ENCODE measurements around the gene DENND1A. TPM values are rescaled to one million over a fixed set of nuclear protein-coding genes. Genes with fewer than 3 reads are reported as not detected.

Gene DENND1A
- total and polyA plus RNA-seq, 9 donors, result 9.3 to 16.0 (median 13.8) TPM

GRCh38 chr9:123540457-123540856 is 389.5 kb downstream of the DENND1A start:
- Histone ChIP-seq H3K27me3 (ENCODE audit: control insufficient read depth, insufficient read depth, low read length) (no peaks in the 10 kb centered on the region), H3K36me3 (ENCODE audit: control insufficient read depth, insufficient read depth, low read length) (no peaks in the 10 kb centered on the region), H3K4me1 (ENCODE audit: control insufficient read depth, insufficient read depth, low read length) (peaks cover 12% of the 10 kb centered on the region), H3K9me3 (replicated peaks; ENCODE audit: control insufficient read depth, low read depth, low read length) (peaks cover 2% of the 10 kb centered on the region), H3K27ac (ENCODE audit: low read length) (no peak overlapping the region), H3K4me3 (ENCODE audit: low read length) (no peak overlapping the region)
- no peak for DNase-seq
- WGBS (ENCODE audit: insufficient coverage), result 44% methylated on average over 1 of the region's 3 CpGs

GRCh38 chr9:123537809-123538208 is 392.1 kb downstream of the DENND1A start:
- no peaks in the 10 kb centered on the region for H3K27me3 ChIP-seq (ENCODE audit: control insufficient read depth, insufficient read depth, low read length)
- 100% methylated on average over 1 of the region's 3 CpGs for WGBS (ENCODE audit: insufficient coverage)
- H3K4me1 ChIP-seq (ENCODE audit: control insufficient read depth, insufficient read depth, low read length), result peaks cover 12% of the 10 kb centered on the region
- H3K4me3 ChIP-seq (ENCODE audit: low read length), result no peak overlapping the region
- peaks cover 2% of the 10 kb centered on the region for H3K9me3 ChIP-seq (replicated peaks; ENCODE audit: control insufficient read depth, low read depth, low read length)
- DNase-seq, result no peak
- no peak overlapping the region for H3K27ac ChIP-seq (ENCODE audit: low read length)
- H3K36me3 ChIP-seq (ENCODE audit: control insufficient read depth, insufficient read depth, low read length), result no peaks in the 10 kb centered on the region

- no peaks in the 10 kb centered on the region for H3K36me3 ChIP-seq (ENCODE audit: control insufficient read depth, insufficient read depth, low read length)
- WGBS (ENCODE audit: insufficient coverage), result 83% methylated on average over 5 of the region's 6 CpGs
These were observed 393.5 kb downstream of the DENND1A start for GRCh38 chr9:123536455-123536868.

GRCh38 chr9:123534336-123534735 is 395.6 kb downstream of the DENND1A start:
- H3K4me3 ChIP-seq (ENCODE audit: low read length), result no peak overlapping the region
- H3K27me3 ChIP-seq (ENCODE audit: control insufficient read depth, insufficient read depth, low read length), result no peaks in the 10 kb centered on the region
- H3K9me3 ChIP-seq (replicated peaks; ENCODE audit: control insufficient read depth, low read depth, low read length), result peaks cover 7% of the 10 kb centered on the region
- H3K4me1 ChIP-seq (ENCODE audit: control insufficient read depth, insufficient read depth, low read length), result no peaks in the 10 kb centered on the region
- DNase-seq, result no peak
- no peak overlapping the region for H3K27ac ChIP-seq (ENCODE audit: low read length)
- WGBS (ENCODE audit: insufficient coverage), result no CpG with 5 or more reads among the region's 2 CpGs
- no peaks in the 10 kb centered on the region for H3K36me3 ChIP-seq (ENCODE audit: control insufficient read depth, insufficient read depth, low read length)

More at GRCh38 chr9:123536455-123536868, 393.5 kb downstream of the DENND1A start:
- H3K4me1 ChIP-seq (ENCODE audit: control insufficient read depth, insufficient read depth, low read length), result peaks cover 4% of the 10 kb centered on the region
- no peak overlapping the region for H3K4me3 ChIP-seq (ENCODE audit: low read length)
- no peak for DNase-seq
- peaks cover 2% of the 10 kb centered on the region for H3K9me3 ChIP-seq (replicated peaks; ENCODE audit: control insufficient read depth, low read depth, low read length)
- no peak overlapping the region for H3K27ac ChIP-seq (ENCODE audit: low read length)
- H3K27me3 ChIP-seq (ENCODE audit: control insufficient read depth, insufficient read depth, low read length), result no peaks in the 10 kb centered on the region

GRCh38 chr9:123530244-123530643 is 399.7 kb downstream of the DENND1A start:
- DNase-seq, result no peak
- H3K27me3 ChIP-seq (ENCODE audit: control insufficient read depth, insufficient read depth, low read length), result no peaks in the 10 kb centered on the region
- peaks cover 6% of the 10 kb centered on the region for H3K9me3 ChIP-seq (replicated peaks; ENCODE audit: control insufficient read depth, low read depth, low read length)
- H3K36me3 ChIP-seq (ENCODE audit: control insufficient read depth, insufficient read depth, low read length), result no peaks in the 10 kb centered on the region
- no peak overlapping the region for H3K4me3 ChIP-seq (ENCODE audit: low read length)
- H3K27ac ChIP-seq (ENCODE audit: low read length), result no peak overlapping the region
- H3K4me1 ChIP-seq (ENCODE audit: control insufficient read depth, insufficient read depth, low read length), result no peaks in the 10 kb centered on the region
- no CpG with 5 or more reads among the region's 4 CpGs for WGBS (ENCODE audit: insufficient coverage)

- WGBS (ENCODE audit: insufficient coverage), result no CpG with 5 or more reads among the region's 2 CpGs
These were observed 401.4 kb downstream of the DENND1A start for GRCh38 chr9:123528501-123528900.

GRCh38 chr9:123527981-123528380 is 401.9 kb downstream of the DENND1A start:
- no peak for DNase-seq
- H3K4me3 ChIP-seq (ENCODE audit: low read length), result no peak overlapping the region
- no peaks in the 10 kb centered on the region for H3K4me1 ChIP-seq (ENCODE audit: control insufficient read depth, insufficient read depth, low read length)
- H3K27me3 ChIP-seq (ENCODE audit: control insufficient read depth, insufficient read depth, low read length), result no peaks in the 10 kb centered on the region
- no peak overlapping the region for H3K27ac ChIP-seq (ENCODE audit: low read length)
- no CpG with 5 or more reads among the region's 2 CpGs for WGBS (ENCODE audit: insufficient coverage)
- H3K9me3 ChIP-seq (replicated peaks; ENCODE audit: control insufficient read depth, low read depth, low read length), result peaks cover 6% of the 10 kb centered on the region
- no peaks in the 10 kb centered on the region for H3K36me3 ChIP-seq (ENCODE audit: control insufficient read depth, insufficient read depth, low read length)

More at GRCh38 chr9:123528501-123528900, 401.4 kb downstream of the DENND1A start:
- Histone ChIP-seq H3K4me1 (ENCODE audit: control insufficient read depth, insufficient read depth, low read length) (no peaks in the 10 kb centered on the region), H3K9me3 (replicated peaks; ENCODE audit: control insufficient read depth, low read depth, low read length) (peaks cover 6% of the 10 kb centered on the region), H3K27ac (ENCODE audit: low read length) (no peak overlapping the region), H3K27me3 (ENCODE audit: control insufficient read depth, insufficient read depth, low read length) (no peaks in the 10 kb centered on the region), H3K36me3 (ENCODE audit: control insufficient read depth, insufficient read depth, low read length) (no peaks in the 10 kb centered on the region), H3K4me3 (ENCODE audit: low read length) (no peak overlapping the region)
- no peak for DNase-seq

GRCh38 chr9:123525957-123526356 is 404.0 kb downstream of the DENND1A start:
- Histone ChIP-seq H3K4me1 (ENCODE audit: control insufficient read depth, insufficient read depth, low read length) (no peaks in the 10 kb centered on the region), H3K36me3 (ENCODE audit: control insufficient read depth, insufficient read depth, low read length) (no peaks in the 10 kb centered on the region), H3K27ac (ENCODE audit: low read length) (no peak overlapping the region), H3K4me3 (ENCODE audit: low read length) (no peak overlapping the region), H3K9me3 (replicated peaks; ENCODE audit: control insufficient read depth, low read depth, low read length) (peaks cover 6% of the 10 kb centered on the region), H3K27me3 (ENCODE audit: control insufficient read depth, insufficient read depth, low read length) (no peaks in the 10 kb centered on the region)
- DNase-seq, result no peak
- WGBS (ENCODE audit: insufficient coverage), result 96% methylated on average over 3 of the region's 3 CpGs

GRCh38 chr9:123525424-123525823 is 404.5 kb downstream of the DENND1A start:
- Histone ChIP-seq H3K36me3 (ENCODE audit: control insufficient read depth, insufficient read depth, low read length) (no peaks in the 10 kb centered on the region), H3K9me3 (replicated peaks; ENCODE audit: control insufficient read depth, low read depth, low read length) (peaks cover 4% of the 10 kb centered on the region), H3K27ac (ENCODE audit: low read length) (no peak overlapping the region), H3K4me1 (ENCODE audit: control insufficient read depth, insufficient read depth, low read length) (no peaks in the 10 kb centered on the region), H3K4me3 (ENCODE audit: low read length) (no peak overlapping the region), H3K27me3 (ENCODE audit: control insufficient read depth, insufficient read depth, low read length) (no peaks in the 10 kb centered on the region)
- DNase-seq, result no peak
- no CpG with 5 or more reads among the region's 6 CpGs for WGBS (ENCODE audit: insufficient coverage)

GRCh38 chr9:123524866-123525265 is 405.1 kb downstream of the DENND1A start:
- H3K27me3 ChIP-seq (ENCODE audit: control insufficient read depth, insufficient read depth, low read length), result no peaks in the 10 kb centered on the region
- no peak overlapping the region for H3K4me3 ChIP-seq (ENCODE audit: low read length)
- H3K4me1 ChIP-seq (ENCODE audit: control insufficient read depth, insufficient read depth, low read length), result no peaks in the 10 kb centered on the region
- WGBS (ENCODE audit: insufficient coverage), result 89% methylated on average over 3 of the region's 6 CpGs
- H3K27ac ChIP-seq (ENCODE audit: low read length), result no peak overlapping the region
- no peak for DNase-seq
- H3K36me3 ChIP-seq (ENCODE audit: control insufficient read depth, insufficient read depth, low read length), result no peaks in the 10 kb centered on the region
- H3K9me3 ChIP-seq (replicated peaks; ENCODE audit: control insufficient read depth, low read depth, low read length), result no peaks in the 10 kb centered on the region

GRCh38 chr9:123523845-123524244 is 406.1 kb downstream of the DENND1A start:
- Histone ChIP-seq H3K4me1 (ENCODE audit: control insufficient read depth, insufficient read depth, low read length) (no peaks in the 10 kb centered on the region), H3K4me3 (ENCODE audit: low read length) (no peak overlapping the region)

More at GRCh38 chr9:123523845-123524244, 406.1 kb downstream of the DENND1A start:
- H3K27me3 ChIP-seq (ENCODE audit: control insufficient read depth, insufficient read depth, low read length), result no peaks in the 10 kb centered on the region
- H3K9me3 ChIP-seq (replicated peaks; ENCODE audit: control insufficient read depth, low read depth, low read length), result no peaks in the 10 kb centered on the region
- DNase-seq, result no peak
- no peak overlapping the region for H3K27ac ChIP-seq (ENCODE audit: low read length)
- H3K36me3 ChIP-seq (ENCODE audit: control insufficient read depth, insufficient read depth, low read length), result no peaks in the 10 kb centered on the region
- 80% methylated on average over 1 of the region's 2 CpGs for WGBS (ENCODE audit: insufficient coverage)

All from muscle of leg (tissue), 11 donors.